ENCODE data around the gene LILRA2.

DNA sequence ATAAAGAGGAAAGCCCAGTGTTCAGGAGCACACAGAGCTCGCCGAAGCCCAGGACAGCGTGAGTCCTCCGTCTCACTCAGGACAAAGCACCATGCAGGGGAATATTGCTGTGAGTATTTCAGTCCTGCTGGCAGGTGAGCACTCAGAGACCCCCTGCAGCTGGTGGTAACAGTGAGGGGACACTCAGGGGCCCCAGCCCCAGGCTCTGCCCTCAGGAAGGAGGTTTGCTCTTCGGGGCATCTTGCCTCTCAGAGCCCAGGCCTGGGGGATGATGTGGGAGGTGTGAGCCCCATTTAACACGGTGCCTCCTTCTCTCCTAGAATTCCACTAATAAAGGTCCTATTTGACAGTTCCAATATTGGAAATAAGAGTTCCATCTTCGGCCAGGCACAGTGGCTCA, 34.6 kb downstream of the LILRA2 start:
- no peak for TF ChIP-seq POLR2A (IDR thresholded peaks at IDR 0.05)
- TF ChIP-seq, protein P1, sequence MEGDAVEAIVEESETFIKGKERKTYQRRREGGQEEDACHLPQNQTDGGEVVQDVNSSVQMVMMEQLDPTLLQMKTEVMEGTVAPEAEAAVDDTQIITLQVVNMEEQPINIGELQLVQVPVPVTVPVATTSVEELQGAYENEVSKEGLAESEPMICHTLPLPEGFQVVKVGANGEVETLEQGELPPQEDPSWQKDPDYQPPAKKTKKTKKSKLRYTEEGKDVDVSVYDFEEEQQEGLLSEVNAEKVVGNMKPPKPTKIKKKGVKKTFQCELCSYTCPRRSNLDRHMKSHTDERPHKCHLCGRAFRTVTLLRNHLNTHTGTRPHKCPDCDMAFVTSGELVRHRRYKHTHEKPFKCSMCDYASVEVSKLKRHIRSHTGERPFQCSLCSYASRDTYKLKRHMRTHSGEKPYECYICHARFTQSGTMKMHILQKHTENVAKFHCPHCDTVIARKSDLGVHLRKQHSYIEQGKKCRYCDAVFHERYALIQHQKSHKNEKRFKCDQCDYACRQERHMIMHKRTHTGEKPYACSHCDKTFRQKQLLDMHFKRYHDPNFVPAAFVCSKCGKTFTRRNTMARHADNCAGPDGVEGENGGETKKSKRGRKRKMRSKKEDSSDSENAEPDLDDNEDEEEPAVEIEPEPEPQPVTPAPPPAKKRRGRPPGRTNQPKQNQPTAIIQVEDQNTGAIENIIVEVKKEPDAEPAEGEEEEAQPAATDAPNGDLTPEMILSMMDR (IDR thresholded peaks at IDR 0.05), result no peak
